ENCODE measurements around the gene CCNG2. TPM values are rescaled to one million over a fixed set of nuclear protein-coding genes. Genes with fewer than 3 reads are reported as not detected.

CCNG2 gene
- total RNA-seq, 5 donors from 2014 or later (not counting 1 experiment from before 2014, with no cell fraction given): 18.9 to 25.5 (median 23.0) TPM

GRCh38 chr4:77174426-77174825 is 17.4 kb downstream of the CCNG2 start:
- WGBS (ENCODE audit: insufficient coverage): 63% methylated on average over 3 of the region's 3 CpGs
- H3K36me3 Mint-ChIP-seq: peaks cover 7% of the 10 kb centered on the region
- no peaks in the 10 kb centered on the region for H3K9me3 ChIP-seq
- POLR2A ChIA-PET: no interaction called here
- peaks cover 5 to 11% of the 10 kb centered on the region in 2 donors for H3K27me3 Mint-ChIP-seq
- no peak overlapping the region for H3K27ac ChIP-seq (ENCODE audit: low read length)
- no peaks in the 10 kb centered on the region for H3K4me1 ChIP-seq (ENCODE audit: control insufficient read depth in 1 of 2, extremely low read depth in 1 of 2, insufficient read depth in 2 of 2, low read length in 2 of 2)
- no peaks in the 10 kb centered on the region for H3K9me3 Mint-ChIP-seq
- no peak overlapping the region for H3K4me3 Mint-ChIP-seq
- peaks cover 0 to 5% of the 10 kb centered on the region in 2 donors for H3K36me3 ChIP-seq (ENCODE audit: control insufficient read depth in 2 of 2, extremely low read depth in 1 of 2, insufficient read depth in 1 of 2, low read length in 1 of 2)
- no peak overlapping the region for H3K4me3 ChIP-seq (ENCODE audit: control insufficient read depth in 1 of 2, extremely low read depth in 1 of 2, low read length in 1 of 2)
- H3K4me1 Mint-ChIP-seq: no peaks in the 10 kb centered on the region
- CTCF ChIA-PET: interaction anchor here in 1 of 2 donors (0.7 to 1.0 kb wide), 2 partner anchors 29 to 134 kb away, joined by 3 to 4 read pairs; no protein-coding TSS in a partner anchor
- H3K27me3 ChIP-seq (replicated peaks in 1 of 2; ENCODE audit: control insufficient read depth in 2 of 2, extremely low read depth in 1 of 2, insufficient read depth in 2 of 2, low read length in 1 of 2): peaks cover 0 to 5% of the 10 kb centered on the region in 2 experiments
- no peak overlapping the region for H3K27ac Mint-ChIP-seq
- ATAC-seq (replicated peaks in 1 of 4): no peak
- DNase-seq: no peak

GRCh38 chr4:77175201-77175611 is 18.2 kb downstream of the CCNG2 start:
- ChIA-PET CTCF (interaction anchor here (0.7 to 1.0 kb wide), 2 partner anchors 130 to 135 kb away, joined by 3 to 11 read pairs; no protein-coding TSS in a partner anchor), POLR2A (no interaction called here)
- ATAC-seq (replicated peaks in 1 of 4): no peak
- Mint-ChIP-seq H3K9me3 (no peaks in the 10 kb centered on the region), H3K4me1 (no peaks in the 10 kb centered on the region), H3K4me3 (no peak overlapping the region), H3K27me3 (peaks cover 5 to 11% of the 10 kb centered on the region in 2 donors), H3K36me3 (peaks cover 7% of the 10 kb centered on the region), H3K27ac (no peak overlapping the region)
- 70% methylated on average over 3 of the region's 3 CpGs for WGBS (ENCODE audit: insufficient coverage)
- no peaks in the 10 kb centered on the region for H3K36me3 ChIP-seq (ENCODE audit: control insufficient read depth in 2 of 2, extremely low read depth in 1 of 2, insufficient read depth in 1 of 2, low read length in 1 of 2)
- H3K4me3 ChIP-seq (ENCODE audit: control insufficient read depth in 1 of 2, extremely low read depth in 1 of 2, low read length in 1 of 2): no peak overlapping the region
- peaks cover 0 to 5% of the 10 kb centered on the region in 2 experiments for H3K27me3 ChIP-seq (replicated peaks in 1 of 2; ENCODE audit: control insufficient read depth in 2 of 2, extremely low read depth in 1 of 2, insufficient read depth in 2 of 2, low read length in 1 of 2)
- no peak for DNase-seq
- H3K27ac ChIP-seq (ENCODE audit: low read length): no peak overlapping the region
- no peaks in the 10 kb centered on the region for H3K4me1 ChIP-seq (ENCODE audit: control insufficient read depth in 1 of 2, extremely low read depth in 1 of 2, insufficient read depth in 2 of 2, low read length in 2 of 2)
- H3K9me3 ChIP-seq: no peaks in the 10 kb centered on the region

DNA sequence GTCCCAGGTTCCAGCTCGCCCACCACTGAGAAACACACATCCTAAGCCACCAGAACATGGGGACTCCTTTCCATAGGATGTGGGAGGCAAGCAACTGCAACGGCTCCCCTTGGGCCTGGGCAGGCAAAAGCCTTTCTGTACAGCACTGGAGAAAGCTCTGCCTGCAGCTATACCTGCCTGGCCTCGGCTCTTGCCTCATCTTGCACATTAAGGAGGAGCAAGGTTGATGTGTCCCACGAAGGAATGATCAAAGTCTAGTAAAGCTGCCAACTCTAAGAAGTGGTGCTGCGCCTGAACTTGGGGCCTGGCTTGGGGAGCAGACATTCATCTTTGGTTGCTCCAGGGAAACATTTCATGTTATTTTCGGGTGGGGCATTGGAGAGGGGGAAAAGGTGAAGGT is 19.6 kb downstream of the CCNG2 start:
- Mint-ChIP-seq H3K4me3 (no peak overlapping the region), H3K27ac (no peak overlapping the region), H3K36me3 (no peaks in the 10 kb centered on the region), H3K4me1 (no peaks in the 10 kb centered on the region), H3K27me3 (peaks cover 5 to 11% of the 10 kb centered on the region in 2 donors), H3K9me3 (no peaks in the 10 kb centered on the region)
- ATAC-seq (replicated peaks in 1 of 4) (no peak), DNase-seq (no peak)
- H3K36me3 ChIP-seq (ENCODE audit: control insufficient read depth in 2 of 2, extremely low read depth in 1 of 2, insufficient read depth in 1 of 2, low read length in 1 of 2): no peaks in the 10 kb centered on the region
- POLR2A ChIA-PET: no interaction called here
- H3K4me3 ChIP-seq (ENCODE audit: control insufficient read depth in 1 of 2, extremely low read depth in 1 of 2, low read length in 1 of 2): no peak overlapping the region
- 58% methylated on average over 2 of the region's 6 CpGs for WGBS (ENCODE audit: insufficient coverage)
- CTCF ChIA-PET: no interaction called here
- no peak overlapping the region for H3K27ac ChIP-seq (ENCODE audit: low read length)
- H3K9me3 ChIP-seq: no peaks in the 10 kb centered on the region
- H3K4me1 ChIP-seq (ENCODE audit: control insufficient read depth in 1 of 2, extremely low read depth in 1 of 2, insufficient read depth in 2 of 2, low read length in 2 of 2): no peaks in the 10 kb centered on the region
- H3K27me3 ChIP-seq (replicated peaks in 1 of 2; ENCODE audit: control insufficient read depth in 2 of 2, extremely low read depth in 1 of 2, insufficient read depth in 2 of 2, low read length in 1 of 2): peaks cover 0 to 5% of the 10 kb centered on the region in 2 experiments

DNA sequence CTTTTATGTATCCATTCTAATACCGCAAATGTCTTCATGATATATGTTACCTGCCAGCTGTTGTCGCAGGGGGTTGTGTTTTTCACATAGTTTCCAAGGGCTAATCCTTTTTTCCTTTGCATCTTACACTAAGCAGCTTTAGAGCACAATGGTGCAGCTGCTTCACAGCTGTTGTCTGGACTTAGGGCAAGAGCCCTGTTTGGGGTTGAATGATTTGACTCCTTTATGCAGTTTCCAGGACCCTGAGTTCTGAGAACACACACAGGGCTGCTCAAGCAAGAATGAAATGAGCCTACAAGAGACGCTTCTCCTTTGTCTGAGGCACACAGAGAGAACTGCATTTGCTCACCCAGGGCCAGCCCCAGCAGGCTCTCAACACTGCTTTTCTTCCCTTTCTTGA is 20.2 kb downstream of the CCNG2 start:
- H3K27me3 ChIP-seq (replicated peaks in 1 of 2; ENCODE audit: control insufficient read depth in 2 of 2, extremely low read depth in 1 of 2, insufficient read depth in 2 of 2, low read length in 1 of 2): peaks cover 0 to 5% of the 10 kb centered on the region in 2 experiments
- no peak overlapping the region for H3K4me3 ChIP-seq (ENCODE audit: control insufficient read depth in 1 of 2, extremely low read depth in 1 of 2, low read length in 1 of 2)
- Mint-ChIP-seq H3K4me3 (no peak overlapping the region), H3K4me1 (no peaks in the 10 kb centered on the region), H3K27me3 (peaks cover 5 to 11% of the 10 kb centered on the region in 2 donors), H3K27ac (no peak overlapping the region), H3K9me3 (no peaks in the 10 kb centered on the region), H3K36me3 (no peaks in the 10 kb centered on the region)
- no peaks in the 10 kb centered on the region for H3K9me3 ChIP-seq
- no peaks in the 10 kb centered on the region for H3K4me1 ChIP-seq (ENCODE audit: control insufficient read depth in 1 of 2, extremely low read depth in 1 of 2, insufficient read depth in 2 of 2, low read length in 2 of 2)
- DNase-seq (no peak), ATAC-seq (replicated peaks in 1 of 4) (no peak)
- ChIA-PET POLR2A (no interaction called here), CTCF (no interaction called here)
- no peak overlapping the region for H3K27ac ChIP-seq (ENCODE audit: low read length)
- no CpG with 5 or more reads among the region's 3 CpGs for WGBS (ENCODE audit: insufficient coverage)
- no peaks in the 10 kb centered on the region for H3K36me3 ChIP-seq (ENCODE audit: control insufficient read depth in 2 of 2, extremely low read depth in 1 of 2, insufficient read depth in 1 of 2, low read length in 1 of 2)

DNA sequence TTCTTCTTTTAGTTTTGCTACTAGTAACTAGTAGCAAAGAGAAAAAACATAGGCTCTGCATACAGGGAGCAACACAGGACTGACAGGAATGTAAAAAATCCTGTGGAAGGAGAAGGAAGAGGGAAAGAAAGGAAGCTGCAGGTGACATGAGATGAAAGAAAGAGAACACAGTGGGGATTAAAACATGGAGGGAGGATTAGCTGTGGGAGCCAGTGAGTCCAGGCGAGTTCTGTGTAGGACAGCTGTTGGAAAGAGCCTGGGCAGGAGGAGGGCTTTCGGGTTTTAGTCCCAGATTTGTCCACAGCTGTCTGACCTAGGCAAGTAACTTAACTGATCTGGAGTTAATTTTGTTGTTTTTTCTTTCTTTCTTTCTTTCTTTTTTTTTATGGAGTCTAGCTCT is 21.6 kb downstream of the CCNG2 start:
- Histone ChIP-seq H3K27me3 (replicated peaks in 1 of 2; ENCODE audit: control insufficient read depth in 2 of 2, extremely low read depth in 1 of 2, insufficient read depth in 2 of 2, low read length in 1 of 2) (peaks cover 0 to 5% of the 10 kb centered on the region in 2 experiments), H3K27ac (ENCODE audit: low read length) (no peak overlapping the region), H3K36me3 (ENCODE audit: control insufficient read depth in 2 of 2, extremely low read depth in 1 of 2, insufficient read depth in 1 of 2, low read length in 1 of 2) (no peaks in the 10 kb centered on the region), H3K4me3 (ENCODE audit: control insufficient read depth in 1 of 2, extremely low read depth in 1 of 2, low read length in 1 of 2) (no peak overlapping the region), H3K9me3 (no peaks in the 10 kb centered on the region), H3K4me1 (ENCODE audit: control insufficient read depth in 1 of 2, extremely low read depth in 1 of 2, insufficient read depth in 2 of 2, low read length in 2 of 2) (no peaks in the 10 kb centered on the region)
- Mint-ChIP-seq H3K4me1 (no peaks in the 10 kb centered on the region), H3K9me3 (no peaks in the 10 kb centered on the region), H3K27ac (no peak overlapping the region), H3K27me3 (peaks cover 5 to 11% of the 10 kb centered on the region in 2 donors), H3K36me3 (no peaks in the 10 kb centered on the region), H3K4me3 (no peak overlapping the region)
- CTCF ChIA-PET: interaction anchor here (0.8 to 0.9 kb wide), 2 partner anchors 15 to 25 kb away, joined by 3 to 4 read pairs; no protein-coding TSS in a partner anchor
- DNase-seq (no peak), ATAC-seq (replicated peaks in 1 of 4) (no peak)
- POLR2A ChIA-PET: no interaction called here
- no CpG with 5 or more reads among the region's 2 CpGs for WGBS (ENCODE audit: insufficient coverage)

GRCh38 chr4:77179519-77179918 is 22.5 kb downstream of the CCNG2 start:
- ATAC-seq (replicated peaks in 1 of 4): no peak
- Mint-ChIP-seq H3K36me3 (no peaks in the 10 kb centered on the region), H3K27me3 (peaks cover 5% of the 10 kb centered on the region in 2 donors), H3K27ac (no peak overlapping the region), H3K4me3 (no peak overlapping the region), H3K9me3 (no peaks in the 10 kb centered on the region), H3K4me1 (no peaks in the 10 kb centered on the region)
- Histone ChIP-seq H3K4me1 (ENCODE audit: control insufficient read depth in 1 of 2, extremely low read depth in 1 of 2, insufficient read depth in 2 of 2, low read length in 2 of 2) (no peaks in the 10 kb centered on the region), H3K9me3 (no peaks in the 10 kb centered on the region), H3K4me3 (ENCODE audit: control insufficient read depth in 1 of 2, extremely low read depth in 1 of 2, low read length in 1 of 2) (no peak overlapping the region), H3K36me3 (ENCODE audit: control insufficient read depth in 2 of 2, extremely low read depth in 1 of 2, insufficient read depth in 1 of 2, low read length in 1 of 2) (no peaks in the 10 kb centered on the region), H3K27ac (ENCODE audit: low read length) (no peak overlapping the region), H3K27me3 (replicated peaks in 1 of 2; ENCODE audit: control insufficient read depth in 2 of 2, extremely low read depth in 1 of 2, insufficient read depth in 2 of 2, low read length in 1 of 2) (peaks cover 0 to 5% of the 10 kb centered on the region in 2 experiments)
- ChIA-PET CTCF (interaction anchor here in 1 of 2 donors (0.9 kb wide), 1 partner anchor 14 kb away, joined by 4 read pairs; no protein-coding TSS in a partner anchor), POLR2A (no interaction called here)
- DNase-seq: no peak

- no peaks in the 10 kb centered on the region for H3K36me3 ChIP-seq (ENCODE audit: control insufficient read depth in 2 of 2, extremely low read depth in 1 of 2, insufficient read depth in 1 of 2, low read length in 1 of 2)
- WGBS (ENCODE audit: insufficient coverage): no CpG with 5 or more reads among the region's 4 CpGs
- H3K27me3 ChIP-seq (replicated peaks in 1 of 2; ENCODE audit: control insufficient read depth in 2 of 2, extremely low read depth in 1 of 2, insufficient read depth in 2 of 2, low read length in 1 of 2): peaks cover 0 to 2% of the 10 kb centered on the region in 2 experiments
- POLR2A ChIA-PET: no interaction called here
- Mint-ChIP-seq H3K36me3 (no peaks in the 10 kb centered on the region), H3K9me3 (no peaks in the 10 kb centered on the region), H3K27me3 (peaks cover 0 to 2% of the 10 kb centered on the region in 2 donors), H3K4me1 (no peaks in the 10 kb centered on the region), H3K4me3 (no peak overlapping the region), H3K27ac (no peak overlapping the region)
- H3K27ac ChIP-seq (ENCODE audit: low read length): no peak overlapping the region
- H3K9me3 ChIP-seq: no peaks in the 10 kb centered on the region
- no peak overlapping the region for H3K4me3 ChIP-seq (ENCODE audit: control insufficient read depth in 1 of 2, extremely low read depth in 1 of 2, low read length in 1 of 2)
- DNase-seq: no peak
- CTCF ChIA-PET: no interaction called here
- ATAC-seq (replicated peaks in 1 of 4): no peak
- no peaks in the 10 kb centered on the region for H3K4me1 ChIP-seq (ENCODE audit: control insufficient read depth in 1 of 2, extremely low read depth in 1 of 2, insufficient read depth in 2 of 2, low read length in 2 of 2)
Measured at GRCh38 chr4:77181720-77182119, 24.7 kb downstream of the CCNG2 start.

Measured in T-cell (primary cell).